Measurements from ENCODE around the gene URI1. TPM values are rescaled to one million over a fixed set of nuclear protein-coding genes. Genes with fewer than 3 reads are reported as not detected.
"Not testable (repeated sequence)": the region's sequence is repeated elsewhere in the genome, so short reads cannot be mapped to it uniquely, and the experiment has no call there.

The URI1 gene
- total and polyA plus RNA-seq, 7 experiments from 2014 or later: 17.5 to 106 (median 56.5) TPM

- no peak for DNase-seq
- no peak overlapping the region for H3K4me3 ChIP-seq (ENCODE audit: low read length)
- H3K27ac ChIP-seq (ENCODE audit: low read depth, low read length): peak overlapping the region; percentile 6
- peaks cover 47 to 72% (median 61%) of the 10 kb centered on the region in 7 donors for H3K4me1 Mint-ChIP-seq
- no peak for ATAC-seq
- H3K27ac Mint-ChIP-seq: peak overlapping the region in 7 of 9 donors; percentile 5 to 69 (median 20)
- peaks cover 0 to 7% (median 0%) of the 10 kb centered on the region in 11 donors for H3K9me3 Mint-ChIP-seq
- H3K36me3 ChIP-seq (ENCODE audit: control insufficient read depth in 2 of 3, insufficient read depth in 3 of 3, low read length in 3 of 3): no peaks in the 10 kb centered on the region
- peaks cover 32 to 47% of the 10 kb centered on the region in 2 donors for H3K4me1 ChIP-seq (ENCODE audit: control insufficient read depth in 2 of 2, insufficient read depth in 2 of 2, low read length in 2 of 2)
- peak overlapping the region; percentile 41 to 96 (median 59) for H3K4me3 Mint-ChIP-seq
- intact Hi-C loops (cut with micrococcal nuclease): loop anchor here (5.0 to 10.0 kb wide), 6 partner anchors 58 to 732 kb away; partner anchors contain the start of genes C19orf12 (in 1 of the 2), POP4 (in 1 of the 2) and UQCRFS1 (in 1 of the 2)
- H3K9me3 ChIP-seq (ENCODE audit: control insufficient read depth in 2 of 3, low read length in 3 of 3): no peaks in the 10 kb centered on the region
- ChIA-PET POLR2A (interaction anchor here (0.9 to 1.4 kb wide), 3 partner anchors 31 to 338 kb away, joined by 3 read pairs; partner anchors contain the start of gene POP4), CTCF (interaction anchor here (1.2 kb wide), 1 partner anchor 23 kb away, joined by 3 read pairs; no protein-coding TSS in a partner anchor)
- no peaks in the 10 kb centered on the region for H3K27me3 ChIP-seq (ENCODE audit: control insufficient read depth in 2 of 2, insufficient read depth in 2 of 2, low read length in 2 of 2)
- H3K27me3 Mint-ChIP-seq: peaks cover 0 to 2% (median 0%) of the 10 kb centered on the region in 5 donors
- peaks cover 0 to 21% (median 12%) of the 10 kb centered on the region in 5 donors for H3K36me3 Mint-ChIP-seq
These were observed 2.5 kb downstream of the URI1 start for GRCh38 chr19:29944390-29945012.

- no peak overlapping the region for H3K27ac ChIP-seq (ENCODE audit: low read depth, low read length)
- Mint-ChIP-seq H3K27me3 (no peaks in the 10 kb centered on the region), H3K4me3 (peak overlapping the region; percentile 39 to 96 (median 59)), H3K9me3 (peaks cover 0 to 7% (median 0%) of the 10 kb centered on the region in 11 donors), H3K4me1 (peaks cover 50 to 75% (median 61%) of the 10 kb centered on the region in 7 donors), H3K27ac (peak overlapping the region in 7 of 9 donors; percentile 5 to 84 (median 20)), H3K36me3 (peaks cover 0 to 19% (median 12%) of the 10 kb centered on the region in 5 donors)
- no peak overlapping the region for H3K4me3 ChIP-seq (ENCODE audit: low read length)
- H3K9me3 ChIP-seq (ENCODE audit: control insufficient read depth in 2 of 3, low read length in 3 of 3): no peaks in the 10 kb centered on the region
- peaks cover 32 to 48% of the 10 kb centered on the region in 2 donors for H3K4me1 ChIP-seq (ENCODE audit: control insufficient read depth in 2 of 2, insufficient read depth in 2 of 2, low read length in 2 of 2)
- no peaks in the 10 kb centered on the region for H3K36me3 ChIP-seq (ENCODE audit: control insufficient read depth in 2 of 3, insufficient read depth in 3 of 3, low read length in 3 of 3)
- POLR2A ChIA-PET: interaction anchor here (0.9 to 1.4 kb wide), 3 partner anchors 30 to 339 kb away, joined by 3 read pairs; partner anchors contain the start of gene POP4
- no peaks in the 10 kb centered on the region for H3K27me3 ChIP-seq (ENCODE audit: control insufficient read depth in 2 of 2, insufficient read depth in 2 of 2, low read length in 2 of 2)
- intact Hi-C loops (cut with micrococcal nuclease): loop anchor here in 1 of 2 donors (10.0 kb wide), 1 partner anchor 340 kb away; the partner anchor contains the start of gene POP4
- DNase-seq (no peak), ATAC-seq (no peak)
- CTCF ChIA-PET: interaction anchor here (1.2 kb wide), 1 partner anchor 22 kb away, joined by 3 read pairs; no protein-coding TSS in a partner anchor
These were observed 3.0 kb downstream of the URI1 start for GRCh38 chr19:29945017-29945416.

GRCh38 chr19:29945433-29945832 lies 3.4 kb downstream of the URI1 start:
- Mint-ChIP-seq H3K4me1 (peaks cover 53 to 79% (median 65%) of the 10 kb centered on the region in 7 donors), H3K4me3 (peak overlapping the region; percentile 39 to 96 (median 58)), H3K27me3 (no peaks in the 10 kb centered on the region), H3K36me3 (peaks cover 0 to 23% (median 12%) of the 10 kb centered on the region in 5 donors), H3K27ac (peak overlapping the region in 6 of 9 donors; percentile 5 to 69 (median 20)), H3K9me3 (peaks cover 0 to 7% (median 0%) of the 10 kb centered on the region in 11 donors)
- Histone ChIP-seq H3K9me3 (ENCODE audit: control insufficient read depth in 2 of 3, low read length in 3 of 3) (no peaks in the 10 kb centered on the region), H3K4me1 (ENCODE audit: control insufficient read depth in 2 of 2, insufficient read depth in 2 of 2, low read length in 2 of 2) (peaks cover 32 to 52% of the 10 kb centered on the region in 2 donors), H3K27me3 (ENCODE audit: control insufficient read depth in 2 of 2, insufficient read depth in 2 of 2, low read length in 2 of 2) (no peaks in the 10 kb centered on the region), H3K27ac (ENCODE audit: low read depth, low read length) (no peak overlapping the region), H3K4me3 (ENCODE audit: low read length) (no peak overlapping the region), H3K36me3 (ENCODE audit: control insufficient read depth in 2 of 3, insufficient read depth in 3 of 3, low read length in 3 of 3) (no peaks in the 10 kb centered on the region)
- CTCF ChIA-PET: interaction anchor here (1.2 kb wide), 1 partner anchor 22 kb away, joined by 3 read pairs; no protein-coding TSS in a partner anchor
- intact Hi-C loops (cut with micrococcal nuclease): loop anchor here in 1 of 2 donors (10.0 kb wide), 1 partner anchor 341 kb away; the partner anchor contains the start of gene POP4
- ATAC-seq (no peak), DNase-seq (no peak)
- POLR2A ChIA-PET: interaction anchor here (0.9 to 1.4 kb wide), 3 partner anchors 30 to 339 kb away, joined by 3 read pairs; partner anchors contain the start of gene POP4

GRCh38 chr19:29946645-29947044 lies 4.6 kb downstream of the URI1 start:
- intact Hi-C loops (cut with micrococcal nuclease): loop anchor here in 1 of 2 donors (10.0 kb wide), 1 partner anchor 342 kb away; the partner anchor contains the start of gene POP4
- CTCF ChIA-PET: no interaction called here
- Mint-ChIP-seq H3K9me3 (peaks cover 0 to 7% (median 0%) of the 10 kb centered on the region in 11 donors), H3K36me3 (peaks cover 0 to 28% (median 17%) of the 10 kb centered on the region in 5 donors), H3K27ac (peak overlapping the region; percentile 7 to 75 (median 28)), H3K27me3 (no peaks in the 10 kb centered on the region), H3K4me1 (peaks cover 50 to 81% (median 66%) of the 10 kb centered on the region in 7 donors), H3K4me3 (peak overlapping the region; percentile 4 to 60 (median 13))
- POLR2A ChIA-PET: no interaction called here
- H3K27me3 ChIP-seq (ENCODE audit: control insufficient read depth in 2 of 2, insufficient read depth in 2 of 2, low read length in 2 of 2): no peaks in the 10 kb centered on the region
- DNase-seq (no peak), ATAC-seq (no peak)
- H3K4me1 ChIP-seq (ENCODE audit: control insufficient read depth in 2 of 2, insufficient read depth in 2 of 2, low read length in 2 of 2): peaks cover 32 to 54% of the 10 kb centered on the region in 2 donors
- H3K36me3 ChIP-seq (ENCODE audit: control insufficient read depth in 2 of 3, insufficient read depth in 3 of 3, low read length in 3 of 3): no peaks in the 10 kb centered on the region
- H3K4me3 ChIP-seq (ENCODE audit: low read length): no peak overlapping the region
- H3K27ac ChIP-seq (ENCODE audit: low read depth, low read length): no peak overlapping the region
- H3K9me3 ChIP-seq (ENCODE audit: control insufficient read depth in 2 of 3, low read length in 3 of 3): no peaks in the 10 kb centered on the region

- Mint-ChIP-seq H3K27me3 (no peaks in the 10 kb centered on the region), H3K4me3 (peak overlapping the region in 7 of 10 donors; percentile 6 to 60 (median 33)), H3K36me3 (peaks cover 0 to 28% (median 21%) of the 10 kb centered on the region in 5 donors), H3K4me1 (peaks cover 56 to 88% (median 76%) of the 10 kb centered on the region in 7 donors), H3K9me3 (peaks cover 0 to 7% (median 0%) of the 10 kb centered on the region in 11 donors), H3K27ac (peak overlapping the region in 7 of 9 donors; percentile 0 to 75 (median 18))
- ChIA-PET POLR2A (no interaction called here), CTCF (no interaction called here)
- Histone ChIP-seq H3K9me3 (ENCODE audit: control insufficient read depth in 2 of 3, low read length in 3 of 3) (no peaks in the 10 kb centered on the region), H3K4me1 (ENCODE audit: control insufficient read depth in 2 of 2, insufficient read depth in 2 of 2, low read length in 2 of 2) (peaks cover 32 to 54% of the 10 kb centered on the region in 2 donors), H3K36me3 (ENCODE audit: control insufficient read depth in 2 of 3, insufficient read depth in 3 of 3, low read length in 3 of 3) (no peaks in the 10 kb centered on the region), H3K27me3 (ENCODE audit: control insufficient read depth in 2 of 2, insufficient read depth in 2 of 2, low read length in 2 of 2) (no peaks in the 10 kb centered on the region), H3K4me3 (ENCODE audit: low read length) (no peak overlapping the region), H3K27ac (ENCODE audit: low read depth, low read length) (no peak overlapping the region)
- intact Hi-C loops (cut with micrococcal nuclease): loop anchor here in 1 of 2 donors (10.0 kb wide), 1 partner anchor 343 kb away; the partner anchor contains the start of gene POP4
- no peak for DNase-seq
- no peak for ATAC-seq
These were observed 5.8 kb downstream of the URI1 start for GRCh38 chr19:29947871-29948270.

- H3K27me3 ChIP-seq (ENCODE audit: control insufficient read depth in 2 of 2, insufficient read depth in 2 of 2, low read length in 2 of 2); H3K27me3 Mint-ChIP-seq; ATAC-seq; CTCF ChIA-PET; POLR2A ChIA-PET; DNase-seq; H3K9me3 ChIP-seq (ENCODE audit: control insufficient read depth in 2 of 3, low read length in 3 of 3); H3K9me3 Mint-ChIP-seq; H3K4me3 ChIP-seq (ENCODE audit: low read length); H3K27ac ChIP-seq (ENCODE audit: low read depth, low read length); H3K36me3 ChIP-seq (ENCODE audit: control insufficient read depth in 2 of 3, insufficient read depth in 3 of 3, low read length in 3 of 3): not testable (repeated sequence)
- peak overlapping the region in 2 of 9 donors; percentile 67 to 75 for H3K27ac Mint-ChIP-seq
- peak overlapping the region in 1 of 10 donors; percentile 29 for H3K4me3 Mint-ChIP-seq
- H3K4me1 ChIP-seq (ENCODE audit: control insufficient read depth in 2 of 2, insufficient read depth in 2 of 2, low read length in 2 of 2): peaks cover 24 to 48% of the 10 kb centered on the region in 2 donors
- H3K36me3 Mint-ChIP-seq: peaks cover 0 to 28% (median 22%) of the 10 kb centered on the region in 5 donors
- peaks cover 55 to 89% (median 76%) of the 10 kb centered on the region in 7 donors for H3K4me1 Mint-ChIP-seq
- intact Hi-C loops (cut with micrococcal nuclease): loop anchor here in 1 of 2 donors (10.0 kb wide), 1 partner anchor 344 kb away; the partner anchor contains the start of gene POP4
These were observed 6.9 kb downstream of the URI1 start for GRCh38 chr19:29948759-29949470.
